Testis (tissue), 2 donors: ENCODE data around the gene TPM3.

Experiments used
- POLR2A ChIP-seq: fragments of 450-650 bp; IDR thresholded peaks from one replicate; pipeline ENCODE4 v1.6.1; 2017; ENCODE audit warnings: antibody characterized with exemption, mild to moderate bottlenecking, moderate library complexity
- TF ChIP-seq, protein P1 (sequence below), 3 experiments: fragments of 450-650 bp in 2 of 3; fragments of 200-600 bp in 1 of 3; sonication (generic) in 1 of 3; IDR thresholded peaks; one replicate each; pipeline ENCODE4 v1.5.1; 2016 to 2019; ENCODE audit warnings: antibody characterized with exemption in 3 of 3, mild to moderate bottlenecking in 2 of 3, moderate library complexity in 1 of 3

GRCh38 chr1:154207262-154207661 is 15.4 kb upstream of the TPM3 start:
- TF ChIP-seq, protein P1, sequence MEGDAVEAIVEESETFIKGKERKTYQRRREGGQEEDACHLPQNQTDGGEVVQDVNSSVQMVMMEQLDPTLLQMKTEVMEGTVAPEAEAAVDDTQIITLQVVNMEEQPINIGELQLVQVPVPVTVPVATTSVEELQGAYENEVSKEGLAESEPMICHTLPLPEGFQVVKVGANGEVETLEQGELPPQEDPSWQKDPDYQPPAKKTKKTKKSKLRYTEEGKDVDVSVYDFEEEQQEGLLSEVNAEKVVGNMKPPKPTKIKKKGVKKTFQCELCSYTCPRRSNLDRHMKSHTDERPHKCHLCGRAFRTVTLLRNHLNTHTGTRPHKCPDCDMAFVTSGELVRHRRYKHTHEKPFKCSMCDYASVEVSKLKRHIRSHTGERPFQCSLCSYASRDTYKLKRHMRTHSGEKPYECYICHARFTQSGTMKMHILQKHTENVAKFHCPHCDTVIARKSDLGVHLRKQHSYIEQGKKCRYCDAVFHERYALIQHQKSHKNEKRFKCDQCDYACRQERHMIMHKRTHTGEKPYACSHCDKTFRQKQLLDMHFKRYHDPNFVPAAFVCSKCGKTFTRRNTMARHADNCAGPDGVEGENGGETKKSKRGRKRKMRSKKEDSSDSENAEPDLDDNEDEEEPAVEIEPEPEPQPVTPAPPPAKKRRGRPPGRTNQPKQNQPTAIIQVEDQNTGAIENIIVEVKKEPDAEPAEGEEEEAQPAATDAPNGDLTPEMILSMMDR (IDR thresholded peaks at IDR 0.05), result no peak
- no peak for TF ChIP-seq POLR2A
